ENCODE results near the gene RANGRF. TPM values are rescaled to one million over a fixed set of nuclear protein-coding genes. Genes with fewer than 3 reads are reported as not detected.

The RANGRF gene
- total and polyA plus RNA-seq, 4 donors: 6.9 to 19.9 (median 8.9) TPM

DNA sequence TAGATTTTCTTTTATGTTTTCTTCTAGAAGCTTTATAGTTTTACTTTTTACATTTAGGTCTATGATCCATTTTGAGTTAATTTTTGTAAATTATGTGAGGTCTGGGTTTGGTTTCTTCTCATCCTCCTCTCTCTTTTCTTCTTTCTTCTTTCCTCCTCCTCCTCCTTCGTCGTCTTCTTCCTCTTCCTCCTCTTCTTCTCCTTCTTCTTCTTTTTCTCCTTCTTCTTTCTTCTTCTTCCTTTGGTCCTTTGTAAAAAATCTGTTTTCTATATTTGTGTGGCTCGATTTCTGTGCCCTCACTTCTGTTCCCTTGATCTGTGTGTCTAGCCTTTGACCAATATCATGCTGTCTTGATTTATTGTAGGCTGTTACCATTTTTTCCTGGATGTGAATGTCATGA is 11.8 kb downstream of the RANGRF start:
- Histone ChIP-seq H3K27me3 (ENCODE audit: control insufficient read depth in 4 of 4, insufficient read depth in 4 of 4, low read length in 3 of 4) (no peaks in the 10 kb centered on the region), H3K4me1 (ENCODE audit: control insufficient read depth in 4 of 4, insufficient read depth in 4 of 4, low read length in 3 of 4) (no peaks in the 10 kb centered on the region), H3K4me3 (ENCODE audit: low read depth in 1 of 3, low read length in 3 of 3) (no peak overlapping the region), H3K27ac (ENCODE audit: low read depth in 1 of 2, low read length in 2 of 2) (no peak overlapping the region), H3K9ac (ENCODE audit: low read depth in 1 of 2, low read length in 2 of 2) (no peak overlapping the region), H3K9me3 (ENCODE audit: control insufficient read depth in 4 of 4, low read length in 3 of 4) (no peaks in the 10 kb centered on the region), H3K36me3 (ENCODE audit: control insufficient read depth in 4 of 4, insufficient read depth in 3 of 4, low read depth in 1 of 4, low read length in 3 of 4) (no peaks in the 10 kb centered on the region)
- no peak for DNase-seq (ENCODE audit: low spot score)
- 56% methylated on average over 3 of the region's 3 CpGs for WGBS
- no peak for TF ChIP-seq SP1 (IDR thresholded peaks at IDR 0.05)
- TF ChIP-seq GABPA (IDR thresholded peaks at IDR 0.05 in 1 of 2, conservative IDR thresholded peaks at IDR 0.05 in 1 of 2): no peak
- no peak for TF ChIP-seq YY1 (IDR thresholded peaks at IDR 0.05)
- no peak for TF ChIP-seq EGR1 (IDR thresholded peaks at IDR 0.05; ENCODE audit: low read depth in 2 of 2)
- TF ChIP-seq TAF1 (conservative IDR thresholded peaks at IDR 0.05): no peak
- TF ChIP-seq RAD21 (IDR thresholded peaks at IDR 0.05): no peak
- TF ChIP-seq, protein P1, sequence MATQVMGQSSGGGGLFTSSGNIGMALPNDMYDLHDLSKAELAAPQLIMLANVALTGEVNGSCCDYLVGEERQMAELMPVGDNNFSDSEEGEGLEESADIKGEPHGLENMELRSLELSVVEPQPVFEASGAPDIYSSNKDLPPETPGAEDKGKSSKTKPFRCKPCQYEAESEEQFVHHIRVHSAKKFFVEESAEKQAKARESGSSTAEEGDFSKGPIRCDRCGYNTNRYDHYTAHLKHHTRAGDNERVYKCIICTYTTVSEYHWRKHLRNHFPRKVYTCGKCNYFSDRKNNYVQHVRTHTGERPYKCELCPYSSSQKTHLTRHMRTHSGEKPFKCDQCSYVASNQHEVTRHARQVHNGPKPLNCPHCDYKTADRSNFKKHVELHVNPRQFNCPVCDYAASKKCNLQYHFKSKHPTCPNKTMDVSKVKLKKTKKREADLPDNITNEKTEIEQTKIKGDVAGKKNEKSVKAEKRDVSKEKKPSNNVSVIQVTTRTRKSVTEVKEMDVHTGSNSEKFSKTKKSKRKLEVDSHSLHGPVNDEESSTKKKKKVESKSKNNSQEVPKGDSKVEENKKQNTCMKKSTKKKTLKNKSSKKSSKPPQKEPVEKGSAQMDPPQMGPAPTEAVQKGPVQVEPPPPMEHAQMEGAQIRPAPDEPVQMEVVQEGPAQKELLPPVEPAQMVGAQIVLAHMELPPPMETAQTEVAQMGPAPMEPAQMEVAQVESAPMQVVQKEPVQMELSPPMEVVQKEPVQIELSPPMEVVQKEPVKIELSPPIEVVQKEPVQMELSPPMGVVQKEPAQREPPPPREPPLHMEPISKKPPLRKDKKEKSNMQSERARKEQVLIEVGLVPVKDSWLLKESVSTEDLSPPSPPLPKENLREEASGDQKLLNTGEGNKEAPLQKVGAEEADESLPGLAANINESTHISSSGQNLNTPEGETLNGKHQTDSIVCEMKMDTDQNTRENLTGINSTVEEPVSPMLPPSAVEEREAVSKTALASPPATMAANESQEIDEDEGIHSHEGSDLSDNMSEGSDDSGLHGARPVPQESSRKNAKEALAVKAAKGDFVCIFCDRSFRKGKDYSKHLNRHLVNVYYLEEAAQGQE (IDR thresholded peaks at IDR 0.05): no peak
- TF ChIP-seq, protein P2, sequence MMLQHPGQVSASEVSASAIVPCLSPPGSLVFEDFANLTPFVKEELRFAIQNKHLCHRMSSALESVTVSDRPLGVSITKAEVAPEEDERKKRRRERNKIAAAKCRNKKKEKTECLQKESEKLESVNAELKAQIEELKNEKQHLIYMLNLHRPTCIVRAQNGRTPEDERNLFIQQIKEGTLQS (IDR thresholded peaks at IDR 0.05): no peak
- TF ChIP-seq HNF4G (IDR thresholded peaks at IDR 0.05): no peak
- TF ChIP-seq MAX (IDR thresholded peaks at IDR 0.05): no peak

DNA sequence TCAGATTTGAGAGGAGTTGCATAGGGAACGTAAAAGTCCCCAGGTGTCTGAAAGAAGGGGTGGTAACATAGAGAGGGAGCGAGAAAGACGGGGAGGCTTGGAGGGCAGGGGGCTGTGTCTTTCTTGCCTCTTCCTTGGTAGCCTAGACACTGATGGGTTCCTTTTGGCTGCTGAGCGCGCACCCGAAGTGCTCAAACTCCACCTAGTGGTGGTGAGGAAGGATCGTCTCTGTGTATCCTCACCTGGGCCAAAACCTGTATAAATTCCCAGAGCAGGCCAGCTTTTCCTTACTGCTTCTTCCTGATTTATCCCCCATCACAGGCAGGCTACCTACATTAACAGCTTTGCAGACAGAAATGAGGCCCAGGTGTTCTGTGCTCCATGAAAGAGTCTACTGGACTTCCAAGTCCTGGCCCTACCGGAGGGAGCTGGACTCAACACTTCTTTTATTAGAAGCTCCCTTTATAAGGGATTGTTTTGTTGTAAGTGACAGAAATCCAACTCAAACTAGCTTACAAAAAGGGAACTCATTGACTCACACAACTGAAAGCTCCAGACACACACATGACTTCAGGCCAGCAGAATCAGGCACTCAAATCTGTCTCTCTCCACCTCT is 12.3 kb downstream of the RANGRF start:
- 14% methylated on average over 8 of the region's 8 CpGs for WGBS
- DNase-seq (ENCODE audit: low spot score): peak; percentile 45

More for the DNA sequence above, 12.3 kb downstream of the RANGRF start:
- no peak for TF ChIP-seq RXRA (IDR thresholded peaks at IDR 0.05)
- peak; percentile 36 for TF ChIP-seq FOXA1 (IDR thresholded peaks at IDR 0.05)
- TF ChIP-seq, protein P2 (IDR thresholded peaks at IDR 0.05): no peak
- no peak for TF ChIP-seq MAX (IDR thresholded peaks at IDR 0.05)
- TF ChIP-seq SP1 (IDR thresholded peaks at IDR 0.05): no peak
- no peak for TF ChIP-seq FOXA2 (IDR thresholded peaks at IDR 0.05)
- no peak for TF ChIP-seq EGR1 (IDR thresholded peaks at IDR 0.05; ENCODE audit: low read depth in 2 of 2)
- TF ChIP-seq RAD21 (IDR thresholded peaks at IDR 0.05): peak; percentile 96 to 97
- TF ChIP-seq HNF4A (conservative IDR thresholded peaks at IDR 0.05): peak in 1 of 2 donors; percentile 21
- TF ChIP-seq CTCF (IDR thresholded peaks at IDR 0.05; ENCODE audit: low read depth, low read length, missing input control): peak; percentile 84
- H3K9me3 ChIP-seq (ENCODE audit: control insufficient read depth in 4 of 4, low read length in 3 of 4): no peaks in the 10 kb centered on the region
- no peak overlapping the region for H3K9ac ChIP-seq (ENCODE audit: low read depth in 1 of 2, low read length in 2 of 2)
- H3K4me1 ChIP-seq (ENCODE audit: control insufficient read depth in 4 of 4, insufficient read depth in 4 of 4, low read length in 3 of 4): no peaks in the 10 kb centered on the region
- no peak overlapping the region for H3K27ac ChIP-seq (ENCODE audit: low read depth in 1 of 2, low read length in 2 of 2)
- H3K27me3 ChIP-seq (ENCODE audit: control insufficient read depth in 4 of 4, insufficient read depth in 4 of 4, low read length in 3 of 4): no peaks in the 10 kb centered on the region
- H3K36me3 ChIP-seq (ENCODE audit: control insufficient read depth in 4 of 4, insufficient read depth in 3 of 4, low read depth in 1 of 4, low read length in 3 of 4): no peaks in the 10 kb centered on the region
- H3K4me3 ChIP-seq (ENCODE audit: low read depth in 1 of 3, low read length in 3 of 3): no peak overlapping the region

All from liver (tissue), 9 donors.